ENCODE data around the gene ZFP36. TPM values are rescaled to one million over a fixed set of nuclear protein-coding genes. Genes with fewer than 3 reads are reported as not detected.

Gene ZFP36
- total RNA-seq, 1 donor from 2014 or later, result 46.3 TPM

DNA sequence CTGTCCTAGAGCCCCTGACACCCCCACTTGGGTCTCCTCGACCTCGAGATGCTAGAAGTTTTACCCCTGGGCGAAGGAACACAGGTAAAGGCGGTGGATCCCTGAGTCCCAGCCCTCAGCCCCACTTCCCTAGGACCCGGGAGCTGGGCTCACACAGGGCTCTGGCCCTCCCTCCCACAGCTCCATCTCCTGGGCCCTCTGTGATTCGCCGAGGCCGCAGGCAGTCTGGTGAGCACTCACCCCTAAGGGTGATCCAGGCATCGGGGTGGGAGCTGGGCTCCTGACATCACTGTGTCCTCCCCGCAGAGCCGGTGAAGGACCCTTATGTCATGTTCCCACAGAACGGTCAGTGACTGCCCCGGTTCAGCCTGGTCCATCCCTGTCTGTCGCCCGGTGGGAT is 14.1 kb downstream of the ZFP36 start:
- DNase-seq (ENCODE audit: low spot score), result no peak
- Mint-ChIP-seq H3K4me3 (ENCODE audit: unreplicated experiment) (no peak overlapping the region), H3K36me3 (ENCODE audit: low read depth) (peaks cover 37% of the 10 kb centered on the region), H3K9me3 (ENCODE audit: low read depth) (no peaks in the 10 kb centered on the region), H3K27ac (ENCODE audit: unreplicated experiment) (no peak overlapping the region), H3K27me3 (ENCODE audit: low read depth) (no peaks in the 10 kb centered on the region), H3K4me1 (ENCODE audit: low read depth) (peaks cover 29% of the 10 kb centered on the region)
- TF ChIP-seq, protein P1, sequence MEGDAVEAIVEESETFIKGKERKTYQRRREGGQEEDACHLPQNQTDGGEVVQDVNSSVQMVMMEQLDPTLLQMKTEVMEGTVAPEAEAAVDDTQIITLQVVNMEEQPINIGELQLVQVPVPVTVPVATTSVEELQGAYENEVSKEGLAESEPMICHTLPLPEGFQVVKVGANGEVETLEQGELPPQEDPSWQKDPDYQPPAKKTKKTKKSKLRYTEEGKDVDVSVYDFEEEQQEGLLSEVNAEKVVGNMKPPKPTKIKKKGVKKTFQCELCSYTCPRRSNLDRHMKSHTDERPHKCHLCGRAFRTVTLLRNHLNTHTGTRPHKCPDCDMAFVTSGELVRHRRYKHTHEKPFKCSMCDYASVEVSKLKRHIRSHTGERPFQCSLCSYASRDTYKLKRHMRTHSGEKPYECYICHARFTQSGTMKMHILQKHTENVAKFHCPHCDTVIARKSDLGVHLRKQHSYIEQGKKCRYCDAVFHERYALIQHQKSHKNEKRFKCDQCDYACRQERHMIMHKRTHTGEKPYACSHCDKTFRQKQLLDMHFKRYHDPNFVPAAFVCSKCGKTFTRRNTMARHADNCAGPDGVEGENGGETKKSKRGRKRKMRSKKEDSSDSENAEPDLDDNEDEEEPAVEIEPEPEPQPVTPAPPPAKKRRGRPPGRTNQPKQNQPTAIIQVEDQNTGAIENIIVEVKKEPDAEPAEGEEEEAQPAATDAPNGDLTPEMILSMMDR (IDR thresholded peaks at IDR 0.05), result no peak

DNA sequence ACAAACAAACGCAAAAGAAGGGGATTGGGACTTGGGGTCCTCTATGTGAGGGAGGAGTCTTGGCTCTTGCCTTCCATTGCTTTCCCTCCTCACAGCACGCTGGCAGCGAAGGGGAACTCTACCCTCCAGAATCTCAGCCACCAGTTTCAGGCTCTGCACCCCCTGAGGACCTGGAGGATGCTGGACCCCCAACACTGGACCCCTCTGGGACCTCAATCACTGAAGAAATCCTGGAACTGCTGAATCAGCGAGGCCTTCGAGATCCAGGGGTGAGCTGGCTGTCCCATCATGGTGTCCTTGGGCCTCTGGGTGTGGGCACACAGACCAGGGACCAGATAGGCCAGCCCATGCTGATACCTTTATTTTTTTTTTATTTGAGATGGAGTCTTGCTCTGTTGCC is 15.4 kb downstream of the ZFP36 start:
- Mint-ChIP-seq H3K4me3 (ENCODE audit: unreplicated experiment) (no peak overlapping the region), H3K36me3 (ENCODE audit: low read depth) (peaks cover 42% of the 10 kb centered on the region), H3K27ac (ENCODE audit: unreplicated experiment) (no peak overlapping the region), H3K4me1 (ENCODE audit: low read depth) (peaks cover 32% of the 10 kb centered on the region), H3K27me3 (ENCODE audit: low read depth) (no peaks in the 10 kb centered on the region), H3K9me3 (ENCODE audit: low read depth) (no peaks in the 10 kb centered on the region)
- TF ChIP-seq, protein P1 (IDR thresholded peaks at IDR 0.05), result no peak
- DNase-seq (ENCODE audit: low spot score), result no peak

DNA sequence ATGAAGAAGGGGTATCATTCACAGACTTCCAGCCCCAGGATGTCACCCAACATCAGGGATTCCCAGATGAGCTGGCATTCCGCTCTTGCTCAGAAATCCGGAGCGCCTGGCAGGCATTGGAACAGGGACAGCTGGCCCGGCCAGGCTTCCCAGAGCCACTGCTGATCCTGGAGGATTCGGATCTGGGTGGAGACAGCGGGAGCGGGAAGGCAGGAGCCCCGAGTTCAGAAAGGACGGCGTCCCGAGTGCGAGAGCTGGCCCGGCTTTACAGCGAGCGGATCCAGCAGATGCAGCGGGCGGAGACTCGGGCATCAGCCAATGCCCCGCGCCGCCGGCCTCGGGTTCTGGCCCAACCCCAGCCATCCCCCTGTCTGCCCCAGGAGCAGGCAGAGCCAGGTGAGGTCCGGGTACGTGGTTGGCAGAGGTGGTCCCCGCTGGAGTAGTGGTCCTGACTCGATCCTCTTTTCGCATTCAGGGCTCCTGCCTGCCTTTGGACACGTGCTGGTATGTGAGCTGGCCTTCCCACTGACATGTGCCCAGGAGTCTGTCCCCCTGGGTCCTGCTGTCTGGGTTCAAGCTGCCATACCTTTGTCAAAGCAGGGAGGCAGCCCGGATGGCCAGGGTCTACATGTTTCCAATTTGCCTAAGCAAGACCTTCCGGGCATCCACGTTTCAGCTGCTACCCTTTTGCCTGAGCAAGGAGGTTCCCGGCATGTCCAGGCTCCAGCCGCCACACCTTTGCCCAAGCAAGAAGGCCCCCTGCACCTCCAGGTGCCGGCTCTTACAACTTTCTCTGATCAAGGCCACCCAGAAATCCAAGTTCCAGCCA is 16.8 kb downstream of the ZFP36 start:
- H3K36me3 Mint-ChIP-seq (ENCODE audit: low read depth), result peaks cover 37% of the 10 kb centered on the region
- H3K4me3 Mint-ChIP-seq (ENCODE audit: unreplicated experiment), result no peak overlapping the region
- peaks cover 3% of the 10 kb centered on the region for H3K9me3 Mint-ChIP-seq (ENCODE audit: low read depth)
- H3K27ac Mint-ChIP-seq (ENCODE audit: unreplicated experiment), result no peak overlapping the region
- peaks cover 37% of the 10 kb centered on the region for H3K4me1 Mint-ChIP-seq (ENCODE audit: low read depth)
- DNase-seq (ENCODE audit: low spot score), result no peak
- H3K27me3 Mint-ChIP-seq (ENCODE audit: low read depth), result no peaks in the 10 kb centered on the region
- TF ChIP-seq, protein P1 (IDR thresholded peaks at IDR 0.05), result no peak

- Mint-ChIP-seq H3K27me3 (ENCODE audit: low read depth) (no peaks in the 10 kb centered on the region), H3K27ac (ENCODE audit: unreplicated experiment) (no peak overlapping the region), H3K4me1 (ENCODE audit: low read depth) (peaks cover 45% of the 10 kb centered on the region), H3K36me3 (ENCODE audit: low read depth) (peaks cover 31% of the 10 kb centered on the region), H3K4me3 (ENCODE audit: unreplicated experiment) (no peak overlapping the region), H3K9me3 (ENCODE audit: low read depth) (peaks cover 3% of the 10 kb centered on the region)
- DNase-seq (ENCODE audit: low spot score), result no peak
- TF ChIP-seq, protein P1 (IDR thresholded peaks at IDR 0.05), result no peak
These were observed 18.3 kb downstream of the ZFP36 start for GRCh38 chr19:39424934-39425333.

DNA sequence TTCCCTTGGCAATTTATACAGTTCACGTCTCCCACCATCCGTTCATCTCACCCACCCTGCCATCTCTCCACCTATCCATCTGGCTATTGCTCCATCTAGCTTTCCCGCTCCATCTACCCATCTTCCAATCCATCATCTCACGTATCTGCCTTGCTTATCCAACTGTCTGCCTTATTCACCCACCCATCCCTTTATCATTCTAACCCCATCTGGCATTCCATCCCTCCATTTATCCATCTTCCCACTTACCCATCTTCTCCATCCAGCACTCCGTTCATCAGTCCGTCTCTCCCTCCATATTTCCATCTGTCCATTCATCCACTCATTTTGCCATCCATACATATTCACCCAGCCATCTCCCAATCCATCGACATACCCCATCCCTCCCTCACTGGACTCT is 19.1 kb downstream of the ZFP36 start:
- Mint-ChIP-seq H3K4me3 (ENCODE audit: unreplicated experiment) (no peak overlapping the region), H3K9me3 (ENCODE audit: low read depth) (peaks cover 3% of the 10 kb centered on the region), H3K27me3 (ENCODE audit: low read depth) (no peaks in the 10 kb centered on the region), H3K36me3 (ENCODE audit: low read depth) (peaks cover 26% of the 10 kb centered on the region), H3K4me1 (ENCODE audit: low read depth) (peaks cover 50% of the 10 kb centered on the region), H3K27ac (ENCODE audit: unreplicated experiment) (peak overlapping the region; percentile 72)
- TF ChIP-seq, protein P1 (IDR thresholded peaks at IDR 0.05), result no peak
- no peak for DNase-seq (ENCODE audit: low spot score)
